Central memory CD4-positive, alpha-beta T cell (primary cell): ENCODE results near the gene OTULINL.
"Not testable (repeated sequence)": the region's sequence is repeated elsewhere in the genome, so short reads cannot be mapped to it uniquely, and the experiment has no call there.

Experiments
- DNase-seq: peaks from one replicate; pipeline ENCODE4 v3.0.0; 2022
- total RNA-seq, 3 experiments: gene quantifications; one replicate each; lab custom pipeline; 2026; lab: John Stamatoyannopoulos, UW

The OTULINL gene
- total RNA-seq = 6.5 to 49.2 (median 43.6) reads per million in 3 experiments

- DNase-seq = peak; percentile 76
These were observed at the start of gene OTULINL for GRCh38 chr5:14581106-14581890. TSS of gene OTULINL (plus strand) at chr5:14581792. CDS start at chr5:14581895, 103 bp downstream.

- DNase-seq = no peak
These were observed 49.4 kb upstream of the OTULINL start for GRCh38 chr5:14532180-14532579.

GRCh38 chr5:14534773-14535172 lies 46.8 kb upstream of the OTULINL start:
- DNase-seq = no peak

DNA sequence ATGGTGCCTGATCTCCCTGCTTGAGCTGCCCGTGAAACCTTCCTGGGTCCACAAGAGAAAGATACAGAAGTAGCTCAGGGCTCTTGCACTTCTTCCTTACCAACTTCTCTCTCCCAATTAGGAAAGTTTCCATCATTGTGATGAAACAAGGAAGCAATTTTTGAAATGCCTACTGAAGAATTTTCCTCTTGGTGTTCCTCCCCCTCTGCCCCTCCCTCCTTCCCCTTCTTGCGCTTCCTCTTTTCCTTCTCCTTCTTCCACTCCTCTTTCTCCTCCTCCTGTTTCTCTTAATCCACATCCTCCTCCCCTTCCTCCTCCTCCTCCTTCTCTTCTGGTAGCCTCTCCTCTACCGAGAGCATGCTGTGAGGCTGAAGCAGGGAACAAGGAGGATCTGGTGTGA lies 36.3 kb upstream of the OTULINL start:
- DNase-seq = no peak

DNA sequence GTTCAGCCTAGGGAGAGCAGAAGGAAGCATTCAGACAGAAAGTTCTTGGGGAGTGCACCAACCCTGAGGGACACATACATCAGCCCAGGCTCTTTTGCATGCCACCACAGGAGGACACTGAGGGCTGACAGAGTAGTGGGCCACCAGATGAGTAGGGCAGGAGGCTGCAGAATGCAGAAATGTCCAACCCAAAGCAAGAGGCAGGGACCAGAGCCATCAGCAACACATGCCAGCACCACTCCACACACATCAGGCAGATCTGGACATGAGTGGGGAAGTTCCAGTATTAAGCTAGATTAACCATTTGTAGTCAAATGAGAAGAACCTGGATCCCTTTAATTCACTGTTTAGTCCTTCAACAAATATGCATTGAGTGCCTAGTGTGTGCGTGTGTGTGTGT lies 35.7 kb upstream of the OTULINL start:
- no peak for DNase-seq

GRCh38 chr5:14547666-14548065 lies 33.9 kb upstream of the OTULINL start:
- DNase-seq = no peak

DNA sequence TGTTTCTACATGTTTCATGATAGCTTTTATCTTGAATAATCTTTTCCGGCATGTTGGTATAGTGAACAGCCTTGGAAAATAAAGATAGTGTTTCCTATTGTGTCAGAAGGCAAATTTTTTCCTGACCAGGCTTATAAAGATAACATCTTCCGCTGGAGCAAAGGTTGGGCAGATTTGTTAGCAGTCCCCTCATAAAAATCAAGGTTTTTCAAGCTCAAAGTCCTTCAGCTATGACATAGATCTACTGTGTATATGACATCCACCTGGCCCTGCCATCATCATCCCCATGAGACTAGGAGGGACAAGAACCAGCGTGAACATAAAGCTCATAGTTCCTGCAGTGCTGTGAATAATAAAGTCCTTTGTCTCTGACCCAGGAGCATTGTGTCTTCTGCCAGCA lies 30.4 kb upstream of the OTULINL start:
- DNase-seq = no peak

DNA sequence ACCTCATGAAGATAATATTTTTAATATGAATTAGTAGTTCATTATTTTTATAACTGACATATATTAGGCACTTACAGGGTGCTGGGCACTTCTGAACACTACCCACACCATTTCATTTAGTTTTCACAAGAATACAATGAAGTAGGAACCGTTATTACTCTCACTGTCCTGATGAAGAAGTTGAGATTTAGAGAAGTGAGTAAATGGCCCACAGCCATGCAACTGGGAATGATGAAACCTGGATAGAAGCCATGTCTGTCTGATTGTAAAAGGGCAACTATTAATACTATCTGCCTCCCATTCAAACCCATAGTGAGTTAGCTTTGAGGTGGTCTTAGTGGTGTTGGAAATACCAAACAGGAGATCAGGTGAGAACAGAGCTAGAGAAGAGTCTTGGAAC lies 29.6 kb upstream of the OTULINL start:
- DNase-seq = no peak

GRCh38 chr5:14554288-14554687 lies 27.3 kb upstream of the OTULINL start:
- DNase-seq = not testable (repeated sequence)

DNA sequence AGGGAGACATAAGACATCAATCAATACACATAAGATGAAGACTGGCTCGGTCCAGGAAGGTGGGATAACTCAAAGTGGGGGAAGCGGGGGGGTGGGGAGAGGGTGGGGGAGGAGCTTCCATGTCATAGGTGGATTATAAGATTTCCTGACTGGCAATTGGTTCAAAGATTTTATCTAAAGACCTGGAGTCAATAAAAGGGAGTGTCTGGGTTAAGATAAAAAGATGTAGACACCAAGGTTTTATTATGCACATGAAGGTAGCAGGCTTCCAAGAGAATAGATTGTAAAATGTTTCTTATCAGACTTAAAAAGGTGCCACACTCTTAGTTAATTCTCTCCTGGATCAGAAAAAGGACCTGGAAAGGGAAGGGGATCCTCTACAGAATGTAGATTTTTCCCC lies 25.6 kb upstream of the OTULINL start:
- DNase-seq = no peak

GRCh38 chr5:14557203-14557770 lies 24.3 kb upstream of the OTULINL start:
- DNase-seq = no peak

DNA sequence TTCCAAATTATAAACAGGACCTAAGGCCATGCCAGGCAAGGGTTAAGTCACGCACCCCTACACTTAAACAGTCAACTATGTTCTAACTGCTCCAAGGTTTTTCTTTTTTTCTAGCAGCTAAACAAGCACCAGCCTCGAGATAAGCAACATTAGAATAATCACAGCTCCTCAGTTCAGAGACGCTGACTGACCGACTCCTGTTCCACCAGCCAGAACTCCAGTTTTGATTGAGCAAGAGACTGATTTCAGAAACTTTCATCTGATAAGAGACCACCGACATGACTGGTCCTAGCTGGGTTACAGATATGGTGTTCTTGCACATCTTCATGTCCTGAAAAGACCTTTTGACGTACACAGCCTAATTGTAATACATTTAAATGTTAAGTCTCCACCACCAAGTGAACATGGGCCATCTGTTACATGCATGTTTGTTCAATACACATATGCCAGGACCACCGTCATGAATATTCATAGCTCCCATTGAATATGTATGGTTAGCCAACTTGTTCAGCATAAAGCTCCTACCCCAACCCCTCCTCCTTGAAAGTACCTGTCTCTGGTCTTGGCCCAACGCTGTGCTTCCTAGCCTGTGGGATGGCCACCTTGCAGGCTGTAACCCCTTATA lies 23.7 kb upstream of the OTULINL start:
- no peak for DNase-seq

- no peak for DNase-seq
These were observed 21.4 kb upstream of the OTULINL start for GRCh38 chr5:14560091-14560595.

DNA sequence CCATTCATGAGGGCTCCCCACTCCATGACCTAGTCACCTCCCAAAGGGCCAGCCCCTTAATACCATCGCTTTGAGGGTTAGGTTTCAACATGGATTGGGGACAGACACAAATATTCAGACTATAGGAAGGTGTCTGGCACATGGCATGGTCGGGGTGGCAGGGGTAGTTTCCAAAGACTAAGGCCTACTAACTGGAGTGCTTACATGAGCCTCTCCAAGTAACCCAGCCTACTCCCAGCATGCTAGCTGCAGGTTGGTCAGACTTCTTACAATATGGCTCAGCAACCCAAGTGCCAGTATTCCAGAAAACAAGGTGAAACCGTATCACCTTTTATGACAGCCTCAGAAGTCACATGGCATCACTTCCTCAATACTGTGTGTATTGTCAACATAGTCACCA lies 19.9 kb upstream of the OTULINL start:
- no peak for DNase-seq

DNA sequence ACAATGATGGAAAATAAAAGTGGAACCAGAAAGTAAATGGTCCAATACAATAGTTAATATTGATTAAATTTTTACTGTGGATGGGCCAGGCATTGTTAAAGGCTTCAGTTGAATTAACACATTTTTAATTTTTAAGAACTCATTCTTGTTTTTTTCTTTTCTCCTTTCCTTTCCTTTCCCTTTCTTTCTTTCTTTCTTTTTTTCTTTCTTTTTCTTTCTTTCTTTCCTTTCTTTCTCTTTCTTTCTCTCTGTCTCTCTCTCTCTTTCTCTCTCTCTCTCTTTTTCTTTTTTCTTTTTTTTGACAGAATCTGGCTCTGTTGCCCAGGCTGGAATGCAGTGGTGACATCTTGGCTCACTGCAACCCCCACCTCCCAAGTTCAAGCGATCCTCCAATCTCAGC lies 13.3 kb upstream of the OTULINL start:
- no peak for DNase-seq

- no peak for DNase-seq
These were observed 11.5 kb upstream of the OTULINL start for GRCh38 chr5:14569948-14570691.

GRCh38 chr5:14571901-14572300 lies 9.7 kb upstream of the OTULINL start:
- no peak for DNase-seq

- no peak for DNase-seq
These were observed 9.2 kb upstream of the OTULINL start for GRCh38 chr5:14572385-14572784.

GRCh38 chr5:14572836-14573235 lies 8.8 kb upstream of the OTULINL start:
- no peak for DNase-seq

GRCh38 chr5:14574096-14574495 lies 7.5 kb upstream of the OTULINL start:
- no peak for DNase-seq

DNA sequence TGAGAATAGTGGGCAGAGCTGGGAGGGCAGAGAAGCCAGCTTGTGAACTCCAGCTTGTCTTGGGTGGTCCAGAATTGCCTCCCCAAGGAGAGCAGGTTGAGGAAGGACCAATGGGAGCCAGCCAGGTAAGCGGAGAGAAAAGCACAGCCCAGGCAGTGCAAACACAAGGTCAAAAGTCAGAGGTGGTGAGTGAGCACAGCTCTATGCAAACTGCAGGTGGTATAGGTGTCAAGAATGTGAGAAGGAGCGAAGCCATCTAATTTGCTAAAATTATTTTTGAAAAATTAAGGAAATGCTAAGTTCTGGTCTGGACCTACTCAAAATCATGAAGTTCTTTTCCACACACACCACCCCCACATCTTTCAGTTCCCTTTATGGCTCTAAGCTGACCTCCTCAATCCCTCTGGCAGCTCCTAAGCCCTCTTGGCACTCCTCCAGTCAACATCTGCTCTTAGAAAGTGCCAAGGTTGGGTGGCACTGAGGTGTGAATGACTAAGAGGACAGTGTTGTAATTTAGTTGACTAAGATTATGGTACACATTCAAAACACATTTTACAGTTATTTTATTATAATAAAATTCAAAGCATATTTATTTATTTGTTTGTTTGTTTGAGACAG lies 6.6 kb upstream of the OTULINL start:
- DNase-seq = no peak

GRCh38 chr5:14576206-14576605 lies 5.4 kb upstream of the OTULINL start:
- no peak for DNase-seq
